Ovary (tissue), 9 donors: ENCODE data around the gene NTNG2. TPM values are rescaled to one million over a fixed set of nuclear protein-coding genes. Genes with fewer than 3 reads are reported as not detected.

Source experiments
- DNase-seq, 5 donors: peaks; one replicate each; pipeline ENCODE4 v3.0.0-alpha.2; 2019 to 2020
- H3K27ac ChIP-seq, 2 donors: fragments of 200-600 bp; one replicate each; pipeline versions ENCODE4 v1.5.1 to v1.8.0; 2019 to 2022
- H3K27me3 ChIP-seq: fragments of 200-600 bp; one replicate; pipeline ENCODE4 v1.8.0; 2022
- H3K36me3 ChIP-seq: fragments of 200-600 bp; sonication (generic); one replicate; pipeline ENCODE4 v1.5.1; 2019
- H3K4me1 ChIP-seq: one replicate; pipeline ENCODE4 v1.8.1; 2013; ENCODE audit warnings: mild to moderate bottlenecking, moderate library complexity; ENCODE audit not compliant: insufficient read depth
- H3K4me3 ChIP-seq: fragments of 200-600 bp; sonication (generic); one replicate; pipeline ENCODE4 v1.5.1; 2017
- H3K9me3 ChIP-seq, 2 donors: fragments of 200-600 bp in 1 of 2; sonication (generic) in 1 of 2; one replicate each; pipeline versions ENCODE4 v1.5.1 to v1.8.1; 2013 to 2019; ENCODE audit warnings: mild to moderate bottlenecking in 1 of 2, moderate library complexity in 1 of 2
- EP300 ChIP-seq: sonication (generic); formaldehyde crosslinking; IDR thresholded peaks from one replicate; pipeline ENCODE4 v1.6.1; 2017; ENCODE audit warnings: antibody characterized with exemption
- POLR2A ChIP-seq: fragments of 450-650 bp; IDR thresholded peaks from one replicate; pipeline ENCODE4 v1.6.1; 2017; ENCODE audit warnings: antibody characterized with exemption, mild to moderate bottlenecking, moderate library complexity
- WGBS, 3 donors: extraction: QIAGEN DNeasy Blood & Tissue Kit in 1 of 3; methylation state at CpG; one replicate each; pipeline versions ENCODE4 v1.1.5 to v1.1.7; 2013 to 2017; 5-methylcytosine and 5-hydroxymethylcytosine counted together
- intact Hi-C, 4 donors: fragments of 100-400 bp; cut with DNase I; formaldehyde crosslinking; loops; one replicate each; pipeline versions ENCODE4 v1.11.0 to v1.15.1; 2022 to 2023
- polyA plus RNA-seq, 2 donors: library from polyadenylated mRNA; stranded (reverse); fragments of 200-250 nt in 1 of 2; fragments of 350-450 nt in 1 of 2; fragmentation: Illumina TruSeq in 1 of 2; extraction: RNeasy Lipid Tissue Mini Kit (QIAGEN cat#74804) in 1 of 2; gene quantifications; one replicate each; pipeline ENCODE4 v1.2.3, GENCODE V29; 2013 to 2014
- total RNA-seq, 7 donors: library from RNA; depleted of rRNA in 2 of 7; stranded (reverse); fragments of >200 nt in 2 of 7; fragmentation: NEBNext Ultra II Directional in 3 of 7; extraction: Animal tissue kit (Norgen Biotek cat#: 25700) in 3 of 7; gene quantifications; one replicate each; pipeline versions ENCODE4 v1.1.0 to v1.2.4, GENCODE V29; 2016 to 2023
- TF ChIP-seq, protein P1 (sequence below), 3 donors: fragments of 450-650 bp in 2 of 3; fragments of 200-600 bp in 1 of 3; IDR thresholded peaks; one replicate each; pipeline versions ENCODE4 v1.5.1 to v1.8.0; 2016 to 2022; ENCODE audit warnings: antibody characterized with exemption in 3 of 3, mild to moderate bottlenecking in 1 of 3
- donor health status: DM: no; HTN: no; CAD: no; lungs with moderate emphysema.
- donor health status: DM: no; HTN: no; CAD: no.
- donor health status: Bipolar disorder and iron deficiency.
- donor health status: DM: yes; HTN: yes; CAD: no.
- donor health status: DM: no; HTN: no; CAD: no.
- donor health status: DM: yes; HTN: yes; CAD: no.

The NTNG2 gene
- total and polyA plus RNA-seq, 9 donors: 0.12 to 2.6 (median 0.81) TPM

DNA sequence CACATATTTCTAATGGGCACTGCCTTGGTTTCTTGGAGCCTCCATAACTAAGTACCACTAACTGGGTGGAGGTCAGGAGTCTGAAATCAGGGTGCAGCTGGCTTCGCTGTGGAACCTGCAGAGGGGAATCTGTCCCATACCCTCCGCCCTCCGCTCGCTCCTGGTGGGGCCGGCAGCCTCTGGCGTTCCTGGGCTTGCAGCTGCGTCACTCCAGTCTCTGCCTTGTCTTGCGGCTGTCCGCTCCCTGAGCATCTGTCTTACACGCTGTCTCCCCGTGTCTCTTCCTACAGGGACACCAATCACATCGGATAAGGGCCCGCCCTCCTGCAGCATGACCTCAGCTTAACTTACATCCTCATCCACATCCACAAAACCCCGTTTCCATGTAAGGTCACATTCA lies 45.4 kb downstream of the NTNG2 start:
- intact Hi-C loops: no loop called here
- H3K27me3 ChIP-seq: no peaks in the 10 kb centered on the region
- TF ChIP-seq EP300 (no peak), POLR2A (no peak)
- TF ChIP-seq, protein P1, sequence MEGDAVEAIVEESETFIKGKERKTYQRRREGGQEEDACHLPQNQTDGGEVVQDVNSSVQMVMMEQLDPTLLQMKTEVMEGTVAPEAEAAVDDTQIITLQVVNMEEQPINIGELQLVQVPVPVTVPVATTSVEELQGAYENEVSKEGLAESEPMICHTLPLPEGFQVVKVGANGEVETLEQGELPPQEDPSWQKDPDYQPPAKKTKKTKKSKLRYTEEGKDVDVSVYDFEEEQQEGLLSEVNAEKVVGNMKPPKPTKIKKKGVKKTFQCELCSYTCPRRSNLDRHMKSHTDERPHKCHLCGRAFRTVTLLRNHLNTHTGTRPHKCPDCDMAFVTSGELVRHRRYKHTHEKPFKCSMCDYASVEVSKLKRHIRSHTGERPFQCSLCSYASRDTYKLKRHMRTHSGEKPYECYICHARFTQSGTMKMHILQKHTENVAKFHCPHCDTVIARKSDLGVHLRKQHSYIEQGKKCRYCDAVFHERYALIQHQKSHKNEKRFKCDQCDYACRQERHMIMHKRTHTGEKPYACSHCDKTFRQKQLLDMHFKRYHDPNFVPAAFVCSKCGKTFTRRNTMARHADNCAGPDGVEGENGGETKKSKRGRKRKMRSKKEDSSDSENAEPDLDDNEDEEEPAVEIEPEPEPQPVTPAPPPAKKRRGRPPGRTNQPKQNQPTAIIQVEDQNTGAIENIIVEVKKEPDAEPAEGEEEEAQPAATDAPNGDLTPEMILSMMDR (IDR thresholded peaks at IDR 0.05): no peak
- H3K36me3 ChIP-seq: no peaks in the 10 kb centered on the region
- no peak overlapping the region for H3K4me3 ChIP-seq
- H3K27ac ChIP-seq: no peak overlapping the region
- 65 to 72% (median 67%) methylated on average over 14 of the region's 14 CpGs for WGBS, 3 donors
- H3K4me1 ChIP-seq: no peaks in the 10 kb centered on the region
- DNase-seq: no peak
- no peaks in the 10 kb centered on the region for H3K9me3 ChIP-seq

- intact Hi-C loops: no loop called here
Measured at GRCh38 chr9:132207839-132208615, 46.2 kb downstream of the NTNG2 start.

GRCh38 chr9:132209228-132209627 lies 47.4 kb downstream of the NTNG2 start:
- Histone ChIP-seq H3K4me3 (no peak overlapping the region), H3K27ac (no peak overlapping the region), H3K27me3 (no peaks in the 10 kb centered on the region), H3K9me3 (no peaks in the 10 kb centered on the region), H3K36me3 (no peaks in the 10 kb centered on the region), H3K4me1 (peaks cover 5% of the 10 kb centered on the region)
- TF ChIP-seq, protein P1 (IDR thresholded peaks at IDR 0.05): no peak
- DNase-seq: no peak
- intact Hi-C loops: no loop called here
- WGBS, 3 donors: 61 to 78% (median 76%) methylated on average over 30 of the region's 30 CpGs

More at GRCh38 chr9:132207839-132208615, 46.2 kb downstream of the NTNG2 start:
- H3K36me3 ChIP-seq: no peaks in the 10 kb centered on the region
- H3K27me3 ChIP-seq: no peaks in the 10 kb centered on the region
- no peak for TF ChIP-seq POLR2A
- TF ChIP-seq EP300: no peak
- TF ChIP-seq, protein P1 (IDR thresholded peaks at IDR 0.05): no peak
- H3K27ac ChIP-seq: no peak overlapping the region
- no peak for DNase-seq
- H3K4me3 ChIP-seq: no peak overlapping the region
- H3K9me3 ChIP-seq: no peaks in the 10 kb centered on the region
- no peaks in the 10 kb centered on the region for H3K4me1 ChIP-seq
- 82 to 83% (median 82%) methylated on average over 16 of the region's 16 CpGs for WGBS, 3 donors

- no peak overlapping the region for H3K4me3 ChIP-seq
- TF ChIP-seq EP300 (no peak), POLR2A (no peak)
- TF ChIP-seq, protein P1 (IDR thresholded peaks at IDR 0.05): no peak
- WGBS, 3 donors: 84 to 90% (median 86%) methylated on average over 14 of the region's 14 CpGs
- H3K27ac ChIP-seq: no peak overlapping the region
- no peak for DNase-seq
- H3K9me3 ChIP-seq: no peaks in the 10 kb centered on the region
- intact Hi-C loops: no loop called here
- peaks cover 5% of the 10 kb centered on the region for H3K4me1 ChIP-seq
- H3K27me3 ChIP-seq: no peaks in the 10 kb centered on the region
- H3K36me3 ChIP-seq: no peaks in the 10 kb centered on the region
Measured at GRCh38 chr9:132210472-132211145, 48.8 kb downstream of the NTNG2 start.
